ENCODE results near the gene RUNX2. TPM values are rescaled to one million over a fixed set of nuclear protein-coding genes. Genes with fewer than 3 reads are reported as not detected.

The RUNX2 gene
- total and polyA plus RNA-seq, 12 donors: 0.28 to 4.5 (median 1.8) TPM

DNA sequence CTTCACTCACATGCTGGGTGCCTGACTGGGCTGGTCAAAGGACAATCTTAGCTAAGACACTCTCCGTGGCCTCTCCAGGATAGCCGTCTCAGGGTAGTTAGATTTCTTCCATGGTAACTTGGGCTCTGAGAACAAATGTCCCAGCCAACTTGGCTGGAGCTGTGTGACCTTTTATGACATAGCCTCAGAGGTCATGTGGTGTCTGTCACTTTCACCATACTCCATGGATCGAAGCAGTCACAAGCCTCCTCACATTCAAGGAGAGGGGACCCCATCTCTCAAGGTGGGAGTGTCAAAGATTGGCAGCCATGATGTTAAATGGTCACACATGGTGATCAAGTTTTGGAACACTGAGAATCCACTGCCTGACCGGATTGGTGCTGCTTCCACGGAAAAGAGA is 240.5 kb downstream of the RUNX2 start:
- Histone ChIP-seq H3K27ac (no peak overlapping the region), H3K9me3 (replicated peaks in 1 of 3) (no peaks in the 10 kb centered on the region), H3K4me1 (replicated peaks in 1 of 2) (no peaks in the 10 kb centered on the region), H3K27me3 (no peaks in the 10 kb centered on the region), H3K4me3 (no peak overlapping the region), H3K36me3 (replicated peaks in 1 of 2) (no peaks in the 10 kb centered on the region)
- 81 to 86% (median 85%) methylated on average over 2 to 5 of the region's 5 CpGs for WGBS, 4 donors
- TF ChIP-seq POLR2A (IDR thresholded peaks at IDR 0.05): no peak
- TF ChIP-seq, protein P1, sequence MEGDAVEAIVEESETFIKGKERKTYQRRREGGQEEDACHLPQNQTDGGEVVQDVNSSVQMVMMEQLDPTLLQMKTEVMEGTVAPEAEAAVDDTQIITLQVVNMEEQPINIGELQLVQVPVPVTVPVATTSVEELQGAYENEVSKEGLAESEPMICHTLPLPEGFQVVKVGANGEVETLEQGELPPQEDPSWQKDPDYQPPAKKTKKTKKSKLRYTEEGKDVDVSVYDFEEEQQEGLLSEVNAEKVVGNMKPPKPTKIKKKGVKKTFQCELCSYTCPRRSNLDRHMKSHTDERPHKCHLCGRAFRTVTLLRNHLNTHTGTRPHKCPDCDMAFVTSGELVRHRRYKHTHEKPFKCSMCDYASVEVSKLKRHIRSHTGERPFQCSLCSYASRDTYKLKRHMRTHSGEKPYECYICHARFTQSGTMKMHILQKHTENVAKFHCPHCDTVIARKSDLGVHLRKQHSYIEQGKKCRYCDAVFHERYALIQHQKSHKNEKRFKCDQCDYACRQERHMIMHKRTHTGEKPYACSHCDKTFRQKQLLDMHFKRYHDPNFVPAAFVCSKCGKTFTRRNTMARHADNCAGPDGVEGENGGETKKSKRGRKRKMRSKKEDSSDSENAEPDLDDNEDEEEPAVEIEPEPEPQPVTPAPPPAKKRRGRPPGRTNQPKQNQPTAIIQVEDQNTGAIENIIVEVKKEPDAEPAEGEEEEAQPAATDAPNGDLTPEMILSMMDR (IDR thresholded peaks at IDR 0.05): no peak
- no peak for DNase-seq
- intact Hi-C loops (cut with DNase I): no loop called here

DNA sequence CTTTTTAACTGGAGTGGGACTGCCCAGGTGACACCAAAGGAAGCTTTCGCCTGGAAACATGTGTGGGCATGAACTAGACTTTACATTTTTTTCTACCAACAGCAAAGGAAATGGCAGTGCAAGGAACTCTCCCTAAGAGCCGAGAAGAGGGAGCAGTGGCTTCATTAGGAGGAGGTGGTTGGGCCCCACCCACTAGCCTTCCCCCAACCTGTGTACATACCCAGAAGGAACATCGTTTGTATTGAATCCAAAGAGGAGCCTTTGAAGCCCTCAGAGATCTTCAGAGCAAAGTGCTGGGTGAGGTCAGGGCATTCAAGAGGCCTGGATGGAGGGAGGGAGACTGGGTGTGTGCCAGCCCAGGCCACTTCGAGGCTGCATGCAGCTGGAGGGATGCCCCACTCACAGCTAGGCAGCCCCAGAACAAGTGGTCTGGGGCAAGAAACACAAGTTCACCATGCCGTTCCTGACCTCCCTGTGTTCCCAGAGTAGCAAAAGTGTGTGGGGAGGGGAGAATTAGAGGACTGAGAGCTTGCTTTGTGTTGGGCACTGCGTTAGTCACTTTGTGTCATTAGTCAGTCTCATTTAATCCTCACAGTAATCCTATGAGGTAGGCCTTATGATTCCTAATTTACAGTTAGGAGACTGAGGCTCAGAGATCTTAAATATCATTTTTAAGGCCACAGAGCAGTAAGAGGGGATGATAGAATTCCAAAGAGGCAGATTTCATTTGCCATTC is 241.2 kb downstream of the RUNX2 start:
- DNase-seq: no peak
- no peak overlapping the region for H3K27ac ChIP-seq
- intact Hi-C loops (cut with DNase I): no loop called here
- 79 to 87% (median 83%) methylated on average over 5 to 6 of the region's 6 CpGs for WGBS, 4 donors
- no peaks in the 10 kb centered on the region for H3K4me1 ChIP-seq (replicated peaks in 1 of 2)
- no peaks in the 10 kb centered on the region for H3K9me3 ChIP-seq (replicated peaks in 1 of 3)
- no peaks in the 10 kb centered on the region for H3K27me3 ChIP-seq
- H3K4me3 ChIP-seq: no peak overlapping the region
- no peaks in the 10 kb centered on the region for H3K36me3 ChIP-seq (replicated peaks in 1 of 2)
- TF ChIP-seq, protein P1 (IDR thresholded peaks at IDR 0.05): no peak
- TF ChIP-seq POLR2A (IDR thresholded peaks at IDR 0.05): no peak

DNA sequence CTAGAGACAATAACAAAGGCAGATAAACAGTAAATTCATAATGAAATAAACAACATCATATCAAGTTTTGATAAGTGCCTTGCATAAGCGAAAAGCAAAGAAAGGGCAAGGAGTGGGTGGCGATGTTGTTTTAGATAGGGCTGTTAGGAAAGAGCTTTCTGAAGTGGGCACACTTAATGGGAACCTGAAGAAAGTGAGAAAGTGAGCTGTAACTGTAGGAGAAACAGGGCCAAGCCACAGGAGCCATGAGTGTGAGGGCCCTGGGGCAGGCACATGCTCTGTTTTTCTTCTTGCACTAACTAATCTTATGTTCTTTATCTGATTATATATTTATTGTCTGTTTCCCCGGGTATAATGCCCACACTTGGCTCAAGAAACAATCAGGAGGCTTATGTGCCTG is 243.0 kb downstream of the RUNX2 start:
- no peaks in the 10 kb centered on the region for H3K9me3 ChIP-seq (replicated peaks in 1 of 3)
- no peaks in the 10 kb centered on the region for H3K4me1 ChIP-seq (replicated peaks in 1 of 2)
- H3K27me3 ChIP-seq: no peaks in the 10 kb centered on the region
- no peaks in the 10 kb centered on the region for H3K36me3 ChIP-seq (replicated peaks in 1 of 2)
- no peak overlapping the region for H3K4me3 ChIP-seq
- no peak overlapping the region for H3K27ac ChIP-seq
- intact Hi-C loops (cut with DNase I): no loop called here
- no peak for DNase-seq
- 83 to 87% (median 85%) methylated on average over 3 of the region's 3 CpGs for WGBS, 4 donors
- TF ChIP-seq, protein P1 (IDR thresholded peaks at IDR 0.05): no peak
- no peak for TF ChIP-seq POLR2A (IDR thresholded peaks at IDR 0.05)

DNA sequence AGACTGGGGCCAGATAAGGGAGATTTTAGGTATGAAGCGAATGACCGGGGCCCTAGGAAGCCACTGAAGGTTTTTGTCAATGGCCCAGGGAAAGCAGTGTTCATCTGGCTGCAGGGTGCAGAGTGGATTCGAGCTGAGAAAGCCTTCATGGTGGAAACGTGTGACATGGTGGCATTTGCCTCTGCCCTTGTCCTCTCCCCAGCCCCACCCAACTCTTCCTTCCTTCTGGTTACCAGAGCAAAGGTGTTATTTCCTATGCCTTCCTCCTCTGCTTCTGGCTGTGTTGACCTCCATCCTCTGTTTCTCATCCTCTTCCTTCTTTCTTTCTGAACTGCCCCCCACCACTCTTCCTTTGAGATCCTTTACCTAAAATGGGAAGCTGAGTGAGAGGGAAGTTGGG is 244.7 kb downstream of the RUNX2 start:
- intact Hi-C loops (cut with DNase I): no loop called here
- DNase-seq: no peak
- Histone ChIP-seq H3K4me1 (replicated peaks in 1 of 2) (no peaks in the 10 kb centered on the region), H3K36me3 (replicated peaks in 1 of 2) (no peaks in the 10 kb centered on the region), H3K9me3 (replicated peaks in 1 of 3) (no peaks in the 10 kb centered on the region), H3K27me3 (no peaks in the 10 kb centered on the region), H3K27ac (no peak overlapping the region), H3K4me3 (no peak overlapping the region)
- whole genome bisulfite sequencing, 4 donors: 74 to 92% (median 82%) methylated on average over 4 of the region's 4 CpGs
- TF ChIP-seq, protein P1 (IDR thresholded peaks at IDR 0.05): no peak
- no peak for TF ChIP-seq POLR2A (IDR thresholded peaks at IDR 0.05)
